SIG-M5 treated with dmso at 0.1 percent for 504 hours (cell line): ENCODE results near the gene RNF212.

Experiments
- DNase-seq: peaks from one replicate; lab custom pipeline; 2025; ENCODE audit not compliant: unreplicated experiment; lab: John Stamatoyannopoulos, UW

The RNF212 gene

GRCh38 chr4:1115528-1116293 is 2.3 kb upstream of the RNF212 start:
- DNase-seq, result no peak

DNA sequence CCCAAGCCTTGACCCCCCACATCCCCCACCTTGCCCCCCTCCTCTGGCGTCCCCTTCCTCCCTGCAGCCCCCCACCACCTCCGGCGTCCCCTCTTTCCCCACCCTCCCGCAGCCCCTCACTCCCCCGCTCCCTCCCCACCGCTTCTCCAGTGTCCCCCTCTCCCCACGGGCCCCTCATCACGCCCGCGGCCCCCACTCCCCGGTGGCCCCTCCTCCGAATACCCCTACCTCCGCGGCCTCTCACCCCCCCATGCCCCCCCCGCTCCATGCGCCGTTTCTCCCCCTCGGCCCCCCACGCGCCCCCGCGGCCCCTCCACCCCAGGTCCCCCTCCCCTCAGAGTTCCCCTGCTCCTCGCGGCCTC is 562 bp downstream of the RNF212 start:
- no peak for DNase-seq

- DNase-seq, result no peak
Measured at GRCh38 chr4:1112174-1112820, 1.1 kb downstream of the RNF212 start.

DNA sequence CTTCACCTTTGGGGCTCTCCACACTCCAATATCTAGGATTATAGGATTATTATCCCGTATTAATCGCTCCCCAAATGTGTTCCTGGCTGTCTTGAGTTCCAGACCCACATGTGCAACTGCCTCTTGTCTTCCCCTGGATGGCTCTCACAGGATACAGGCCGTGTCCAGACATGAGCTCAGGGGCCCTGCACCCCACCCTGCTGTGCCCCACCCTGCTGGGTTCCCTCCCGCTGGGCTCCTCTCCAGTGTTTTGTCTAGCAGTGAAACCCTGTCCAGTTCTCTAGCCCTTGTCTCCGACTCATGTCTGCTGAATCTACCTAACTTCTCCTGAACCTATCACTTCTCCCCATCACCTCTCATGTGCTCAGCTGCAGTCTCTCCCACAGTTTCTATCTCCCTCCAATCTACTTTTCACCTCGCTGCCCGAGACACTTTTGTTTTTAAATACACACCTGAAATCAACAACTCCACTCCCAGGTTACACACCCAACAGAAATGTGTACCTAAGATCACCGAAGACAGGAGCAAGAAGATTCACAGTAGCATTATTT is 2.0 kb downstream of the RNF212 start:
- DNase-seq, result no peak

GRCh38 chr4:1109898-1110506 is 3.4 kb downstream of the RNF212 start:
- DNase-seq, result no peak

GRCh38 chr4:1109333-1109732 is 4.0 kb downstream of the RNF212 start:
- DNase-seq, result no peak

GRCh38 chr4:1105662-1106061 is 7.7 kb downstream of the RNF212 start:
- DNase-seq, result no peak

DNA sequence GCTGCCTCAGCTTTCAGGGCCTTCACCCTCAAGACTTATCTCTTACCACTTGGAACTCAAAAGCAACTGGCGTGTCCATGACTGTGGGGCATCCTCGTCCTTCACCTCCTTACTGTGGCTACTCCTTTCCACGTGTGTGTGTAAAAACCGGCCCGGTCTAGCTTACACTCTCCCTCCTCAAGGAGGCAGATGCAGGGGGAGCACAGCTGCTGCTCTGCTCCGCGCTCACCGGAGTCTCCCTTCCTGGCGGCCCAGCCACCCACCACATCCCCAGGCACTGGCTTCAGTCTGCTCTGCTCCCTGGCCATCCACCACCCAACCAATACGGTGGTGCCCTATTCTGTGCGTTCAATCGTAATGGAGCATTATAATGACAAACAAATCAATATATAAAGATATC is 8.3 kb downstream of the RNF212 start:
- DNase-seq, result no peak

DNA sequence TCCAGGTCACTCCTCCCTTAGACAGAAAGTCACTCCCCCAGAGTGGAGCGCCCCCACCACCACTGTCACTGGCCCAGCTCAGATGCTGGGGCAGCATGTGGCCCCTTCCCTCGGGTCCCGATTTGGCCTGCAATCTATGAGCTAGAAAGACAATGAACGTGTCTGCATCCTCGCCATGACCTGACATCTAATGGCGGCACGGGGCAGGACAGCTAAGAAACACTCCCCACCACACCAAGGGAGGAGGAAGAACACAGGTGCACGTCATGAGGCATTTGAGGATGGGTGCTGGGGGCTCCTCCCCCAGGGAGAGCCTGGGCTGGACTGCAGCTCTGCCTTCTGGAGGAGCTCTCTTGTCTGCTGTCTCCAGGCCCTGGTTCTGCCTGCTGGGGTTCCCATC is 8.7 kb downstream of the RNF212 start:
- DNase-seq, result no peak

GRCh38 chr4:1099684-1100335 is 13.6 kb downstream of the RNF212 start:
- no peak for DNase-seq

DNA sequence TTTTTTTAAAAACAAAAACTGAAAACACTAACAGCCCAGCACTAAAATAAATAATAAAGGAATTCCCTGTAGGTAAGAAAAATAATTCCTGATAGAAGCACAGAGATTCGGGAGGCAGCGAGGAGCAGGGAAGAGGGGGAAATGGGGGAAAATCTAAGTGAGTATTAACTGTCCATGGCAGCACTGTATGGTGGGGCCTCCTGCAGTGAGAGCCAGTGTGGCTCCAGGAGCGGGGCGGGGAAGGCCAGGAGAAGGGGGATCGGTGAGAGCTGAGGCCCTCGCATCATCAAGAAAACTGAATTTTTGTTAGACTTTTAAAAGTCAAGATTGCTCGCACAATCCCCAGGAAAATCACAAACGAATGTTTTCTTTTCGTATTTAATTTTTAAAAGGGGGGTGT is 14.1 kb downstream of the RNF212 start:
- DNase-seq, result no peak

DNA sequence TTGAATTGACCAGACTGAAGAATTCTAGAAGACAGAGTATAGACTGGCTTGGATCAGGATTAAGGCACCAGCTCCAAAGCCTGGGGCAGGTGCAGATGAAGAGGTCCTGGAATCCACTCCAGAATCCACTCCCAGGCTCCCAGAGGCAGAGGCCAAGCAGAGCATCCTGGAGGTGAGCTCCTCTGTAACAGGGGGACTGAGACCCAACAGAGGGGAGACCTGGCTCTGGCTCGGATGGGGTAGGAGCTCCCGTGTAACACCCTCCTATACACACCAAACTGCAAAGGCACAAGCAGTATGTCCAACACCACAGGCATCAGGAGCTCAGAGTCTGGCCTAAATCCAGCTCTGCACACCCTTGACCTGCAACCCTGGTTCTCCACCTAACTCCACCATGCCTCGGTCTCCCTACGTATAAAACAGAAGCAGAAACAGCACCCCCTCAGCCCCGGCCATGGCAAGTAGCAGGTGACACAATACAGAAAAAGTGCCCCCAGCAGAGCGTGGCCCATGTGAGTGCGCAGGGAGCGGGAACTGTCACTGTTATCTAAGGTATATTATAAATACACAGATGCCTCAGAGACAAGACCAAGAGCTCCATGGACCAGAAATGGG is 14.9 kb downstream of the RNF212 start:
- no peak for DNase-seq

DNA sequence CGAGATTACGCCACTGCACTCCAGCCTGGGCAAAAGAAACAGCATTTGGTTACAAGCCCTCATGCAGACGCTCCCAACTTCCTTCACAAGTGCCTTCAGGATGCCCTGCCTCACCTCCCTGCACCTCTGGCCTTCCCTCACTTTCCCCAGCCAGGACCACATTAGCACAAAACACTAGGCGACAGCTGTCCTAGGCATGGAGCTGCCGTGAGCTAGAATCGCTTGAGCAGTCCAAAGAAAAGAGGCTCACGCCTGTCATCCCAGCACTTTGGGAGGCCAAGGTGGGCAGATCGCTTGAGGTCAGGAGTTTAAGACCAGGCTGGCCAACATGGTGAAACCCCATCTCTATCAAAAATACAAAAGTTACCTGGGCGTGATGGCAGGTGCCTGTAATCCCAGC is 15.8 kb downstream of the RNF212 start:
- no peak for DNase-seq

- no peak for DNase-seq
Measured at GRCh38 chr4:1096841-1097240, 16.5 kb downstream of the RNF212 start.

DNA sequence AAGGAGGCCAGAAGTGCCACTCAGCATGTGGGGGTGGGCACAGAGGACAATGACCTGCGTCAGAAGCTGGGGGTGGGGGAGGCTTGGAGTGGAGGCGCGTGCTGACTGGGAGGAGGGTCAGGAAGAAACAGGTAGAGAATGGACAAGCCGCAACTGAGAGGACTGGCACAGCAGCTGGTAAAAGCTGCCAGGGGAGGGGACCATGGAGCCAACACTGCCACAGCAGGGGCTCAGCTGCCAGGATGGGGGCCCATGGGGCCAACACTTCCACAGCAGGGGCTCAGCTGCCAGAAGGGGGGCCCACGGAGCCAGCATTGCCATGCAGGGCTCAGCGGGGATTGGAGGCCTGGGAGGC is 19.1 kb downstream of the RNF212 start:
- no peak for DNase-seq

DNA sequence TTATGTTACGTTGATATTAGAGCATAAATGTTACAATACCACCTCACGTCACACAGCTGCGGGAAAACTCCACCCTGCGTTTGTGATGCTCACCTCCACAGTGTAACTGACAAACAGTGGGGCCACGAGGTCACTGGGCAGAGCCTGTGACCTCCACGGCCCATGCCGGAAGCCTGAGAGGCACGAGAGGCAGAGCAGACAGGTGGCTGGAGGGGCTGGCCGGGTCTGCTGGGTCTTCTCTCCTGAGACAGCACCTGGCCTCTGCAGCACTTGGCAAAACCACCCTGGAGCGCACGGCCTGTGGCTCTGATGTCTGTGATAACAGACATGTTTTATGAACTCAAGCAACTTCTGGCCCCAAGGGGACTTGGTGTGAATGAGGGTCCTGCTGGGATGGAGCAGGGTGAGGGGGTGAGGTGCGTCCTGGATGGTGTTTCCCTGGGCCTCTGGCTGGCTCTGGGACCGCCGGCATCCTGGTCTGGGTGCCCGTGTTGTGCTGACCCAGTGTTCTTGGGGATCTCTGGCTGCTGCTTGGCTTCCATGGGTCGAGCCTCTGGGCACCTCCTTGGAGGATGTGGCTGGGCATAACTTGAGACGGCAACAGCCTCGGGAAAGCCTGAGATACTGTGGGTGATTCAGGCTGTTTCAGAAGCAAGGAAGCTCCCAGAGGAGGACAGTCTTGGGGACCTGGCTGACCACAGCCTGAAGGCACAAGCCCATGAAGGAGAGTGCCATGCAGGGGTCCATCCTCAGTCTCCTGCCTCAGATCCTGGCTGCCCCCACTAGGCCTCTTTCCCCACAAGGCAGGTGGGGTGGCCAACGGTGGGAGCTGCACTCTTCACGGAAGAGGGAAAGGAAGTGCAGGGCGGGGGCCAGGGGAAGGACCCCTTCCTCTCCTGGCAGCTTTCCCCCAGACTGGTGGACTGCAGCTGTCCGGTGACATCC is 19.7 kb downstream of the RNF212 start:
- no peak for DNase-seq

GRCh38 chr4:1092983-1093361 is 20.4 kb downstream of the RNF212 start:
- DNase-seq, result no peak

- DNase-seq, result no peak
Measured at GRCh38 chr4:1092026-1092982, 21.1 kb downstream of the RNF212 start.

DNA sequence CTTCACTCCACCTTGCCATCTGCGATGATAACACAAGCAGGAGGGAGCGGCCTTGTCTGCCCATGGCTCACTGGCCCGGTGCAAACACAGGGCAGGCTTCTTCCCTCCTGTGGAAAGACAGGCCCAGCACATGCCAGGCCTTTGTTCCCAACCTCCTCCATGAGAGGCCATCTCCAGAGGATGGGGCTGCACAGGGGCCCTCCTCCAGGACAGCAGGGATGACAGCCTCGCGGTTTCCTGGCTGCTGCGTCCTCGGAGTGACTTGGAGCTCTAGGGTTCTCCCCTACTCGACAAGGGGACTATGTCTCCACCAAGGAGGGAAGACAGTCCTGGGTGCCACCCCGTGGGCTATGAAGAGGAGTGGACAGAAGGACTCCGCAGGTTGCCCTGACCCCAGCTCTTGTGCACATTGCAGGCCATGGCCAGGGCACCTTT is 21.8 kb downstream of the RNF212 start:
- no peak for DNase-seq
